GM21619 (cell line): ENCODE measurements around the gene COL12A1.

ENCODE experiments used
- ATAC-seq: cut with Tn5 transposase; IDR thresholded peaks from one replicate; pipeline ENCODE4 v1.9.1; 2021; ENCODE audit not compliant: unreplicated experiment

The COL12A1 gene

GRCh38 chr6:75106426-75106825, 99.4 kb downstream of the COL12A1 start:
- no peak for ATAC-seq

DNA sequence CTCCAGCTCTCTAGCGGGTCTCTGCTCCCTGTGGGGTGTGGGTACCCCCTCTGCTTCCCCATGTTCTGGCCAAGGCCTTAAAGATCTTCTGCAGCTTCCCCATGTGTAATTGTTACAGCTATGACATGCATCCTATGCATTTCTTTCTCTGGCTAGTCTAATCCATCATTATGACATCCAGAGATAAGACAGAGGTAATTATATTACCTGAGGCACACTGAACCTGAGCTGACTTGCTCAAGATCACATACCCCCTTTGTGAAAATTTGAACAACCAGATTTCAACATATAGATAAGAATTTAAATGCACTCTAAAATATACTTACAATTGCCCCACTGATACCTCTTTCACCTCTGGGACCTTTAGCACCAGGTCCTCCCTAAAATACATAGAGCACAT, 102.4 kb downstream of the COL12A1 start:
- no peak for ATAC-seq

GRCh38 chr6:75102301-75102700, 103.6 kb downstream of the COL12A1 start:
- ATAC-seq = no peak

- ATAC-seq = no peak
Measured at GRCh38 chr6:75101896-75102295, 104.0 kb downstream of the COL12A1 start.

- no peak for ATAC-seq
Measured at GRCh38 chr6:75098709-75099108, 107.1 kb downstream of the COL12A1 start.

- no peak for ATAC-seq
Measured at GRCh38 chr6:75096966-75097365, 108.9 kb downstream of the COL12A1 start.

DNA sequence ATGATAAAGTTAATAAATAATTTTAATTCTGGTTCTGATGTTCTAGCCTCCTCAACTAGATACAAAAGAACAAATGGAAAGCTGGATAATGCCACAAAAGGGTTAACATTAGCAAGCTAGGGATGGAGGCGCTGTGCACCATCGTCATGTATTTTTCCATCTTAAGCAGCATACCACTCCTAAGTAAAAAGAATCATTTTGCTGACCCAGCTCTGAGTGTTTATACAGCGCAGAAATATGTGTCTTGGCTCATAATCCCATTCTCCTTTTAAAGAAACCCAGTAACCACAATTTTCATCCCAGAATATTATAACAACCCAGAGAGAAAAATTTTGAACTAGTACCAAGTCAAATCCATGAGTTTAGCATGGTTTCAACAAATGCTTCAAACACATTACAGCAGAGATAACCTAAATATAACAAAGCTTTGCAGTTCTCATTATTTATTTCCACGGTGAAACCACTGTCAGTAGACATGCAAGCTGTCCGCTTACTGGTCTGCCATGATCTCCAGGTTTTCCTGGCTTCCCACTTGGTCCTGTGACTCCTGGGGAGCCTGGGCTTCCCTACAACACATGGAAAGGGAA, 111.1 kb downstream of the COL12A1 start:
- ATAC-seq = no peak

DNA sequence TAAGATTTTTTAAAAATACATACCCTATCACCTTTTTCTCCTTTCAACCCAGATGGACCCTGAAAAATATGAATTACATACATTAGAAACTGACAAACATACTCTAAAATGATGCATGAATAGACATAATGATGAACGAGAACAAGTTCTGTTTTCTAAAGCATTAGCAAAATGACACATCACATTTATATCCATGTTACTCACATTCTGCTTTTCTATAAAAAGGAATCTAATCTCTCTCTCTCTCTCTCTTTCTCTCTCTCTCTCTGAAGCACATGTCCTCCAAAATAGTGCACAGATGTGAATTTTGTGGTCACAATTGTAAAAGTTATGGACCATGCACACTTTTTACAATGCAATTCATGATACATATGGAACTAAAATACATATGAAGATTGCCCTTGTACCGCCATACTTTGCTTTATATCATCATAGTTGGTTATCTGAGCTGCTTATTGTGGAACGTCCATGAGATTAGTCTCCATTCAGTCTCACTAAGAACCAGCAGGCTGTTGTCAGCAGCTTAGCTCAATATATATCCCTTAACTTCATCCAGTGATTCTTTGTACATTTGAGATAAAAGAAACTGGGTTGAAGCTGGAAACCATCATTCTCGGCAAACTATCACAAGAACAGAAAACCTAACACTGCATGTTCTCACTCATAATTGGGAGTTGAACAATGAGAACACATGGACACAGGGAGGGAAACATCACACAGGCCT, 114.2 kb downstream of the COL12A1 start:
- no peak for ATAC-seq

DNA sequence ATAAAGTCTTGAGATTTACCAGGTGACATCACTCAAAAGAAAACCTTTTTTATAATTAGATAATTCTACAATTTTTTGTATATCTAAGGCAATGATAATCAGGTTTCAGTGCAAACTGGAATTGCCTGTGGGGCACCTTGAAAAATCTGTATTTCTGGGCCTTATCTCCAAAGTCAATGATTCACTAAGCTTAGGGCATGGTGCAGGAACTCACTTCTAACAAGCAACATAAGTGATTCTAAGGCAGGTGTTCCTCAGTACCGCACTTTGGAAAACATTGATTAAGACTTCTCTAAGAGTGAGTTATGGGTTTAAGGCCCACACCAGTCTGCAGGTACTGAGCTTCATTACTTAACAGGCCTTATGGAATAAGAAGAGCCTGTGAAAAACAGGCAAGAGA, 115.3 kb downstream of the COL12A1 start:
- ATAC-seq = no peak

- no peak for ATAC-seq
Measured at GRCh38 chr6:75089921-75090320, 115.9 kb downstream of the COL12A1 start.

GRCh38 chr6:75089151-75089897, 116.5 kb downstream of the COL12A1 start:
- ATAC-seq = no peak

GRCh38 chr6:75085931-75086635, 119.8 kb downstream of the COL12A1 start:
- no peak for ATAC-seq

DNA sequence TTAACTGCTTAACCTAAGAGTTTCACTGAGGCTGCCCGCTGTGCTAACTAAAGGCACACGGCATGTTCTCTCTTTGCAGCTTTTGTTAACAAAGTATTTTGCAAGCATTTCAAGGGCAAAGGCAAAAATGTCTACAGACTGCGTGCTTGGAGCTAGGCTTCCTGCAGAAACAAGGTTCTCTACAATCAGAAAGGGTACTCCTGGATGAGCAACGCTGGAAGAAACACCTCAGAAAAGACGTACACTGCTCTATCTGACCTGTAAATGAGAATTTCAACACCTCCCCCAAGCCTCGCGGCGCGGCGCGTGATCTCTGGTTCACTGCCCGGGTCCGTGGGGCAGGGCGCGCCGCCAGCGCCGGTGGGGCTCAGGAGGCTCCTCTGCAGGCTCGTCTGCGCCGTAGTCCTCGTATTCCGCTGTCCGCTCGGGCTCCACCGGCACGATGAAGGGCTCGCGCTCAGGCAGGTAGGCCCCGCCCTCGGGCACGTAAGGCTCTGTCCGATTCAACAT, 120.9 kb downstream of the COL12A1 start:
- no peak for ATAC-seq

GRCh38 chr6:75084018-75084417, 121.8 kb downstream of the COL12A1 start:
- ATAC-seq = no peak

- no peak for ATAC-seq
Measured at GRCh38 chr6:75081921-75082320, 123.9 kb downstream of the COL12A1 start.

DNA sequence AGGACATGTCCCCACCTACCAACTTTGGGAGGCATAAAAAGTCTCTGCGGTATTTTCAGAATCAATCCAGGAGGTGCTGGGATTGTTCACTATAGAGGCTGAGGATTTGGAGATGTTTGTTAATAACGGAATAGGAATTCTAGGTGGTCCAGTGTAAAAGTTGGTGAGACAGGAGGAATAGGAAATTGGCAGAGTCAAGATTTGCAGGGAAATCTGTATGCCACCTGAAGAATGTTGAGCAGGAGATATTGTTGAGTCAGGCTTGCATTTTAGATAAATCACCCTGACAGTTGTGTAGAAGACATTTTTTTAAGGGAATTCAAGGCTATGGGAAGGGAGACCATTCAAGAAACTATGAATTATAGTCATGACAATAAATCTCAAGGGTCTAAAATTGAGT, 124.8 kb downstream of the COL12A1 start:
- ATAC-seq = no peak

DNA sequence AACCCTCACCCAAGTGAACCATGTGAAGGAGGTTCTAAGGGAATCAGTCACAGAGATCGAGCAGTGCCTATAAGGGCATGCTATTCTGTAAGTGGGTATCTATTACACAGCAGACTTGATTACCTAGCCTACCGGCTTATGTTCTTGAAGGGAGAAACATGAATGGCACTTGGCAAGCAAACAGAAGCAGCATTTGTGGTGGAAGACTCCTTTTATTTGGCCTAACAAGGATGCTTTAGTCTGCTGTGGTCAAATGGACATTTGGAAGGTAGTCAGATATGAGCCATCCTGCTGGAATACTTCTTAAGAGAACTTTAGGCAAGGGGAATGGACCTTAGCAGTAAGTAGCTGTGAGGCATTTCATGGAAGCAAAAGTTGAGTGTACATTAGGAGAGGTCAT, 126.3 kb downstream of the COL12A1 start:
- no peak for ATAC-seq

GRCh38 chr6:75077701-75078100, 128.2 kb downstream of the COL12A1 start:
- ATAC-seq = no peak

DNA sequence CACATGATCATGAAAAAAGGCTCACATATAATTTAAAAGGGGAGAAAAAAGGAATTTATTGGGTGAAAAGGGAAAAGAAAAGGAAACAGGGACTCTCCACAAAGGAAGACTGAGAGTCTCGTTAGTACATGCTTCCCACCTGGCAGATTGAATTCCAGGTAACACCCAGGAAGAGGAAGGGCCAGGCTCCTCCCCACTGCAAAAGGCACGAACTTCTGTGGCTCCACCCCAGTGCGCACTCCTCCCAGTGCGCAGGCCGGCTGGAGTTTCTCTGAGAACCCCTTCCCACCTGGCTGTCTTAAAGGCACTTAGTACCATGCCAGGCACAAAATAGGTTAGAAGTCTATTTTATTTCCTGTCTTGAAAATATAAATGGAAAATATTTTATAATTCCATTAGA, 129.8 kb downstream of the COL12A1 start:
- no peak for ATAC-seq

- ATAC-seq = no peak
Measured at GRCh38 chr6:75070244-75070643, 135.6 kb downstream of the COL12A1 start.

DNA sequence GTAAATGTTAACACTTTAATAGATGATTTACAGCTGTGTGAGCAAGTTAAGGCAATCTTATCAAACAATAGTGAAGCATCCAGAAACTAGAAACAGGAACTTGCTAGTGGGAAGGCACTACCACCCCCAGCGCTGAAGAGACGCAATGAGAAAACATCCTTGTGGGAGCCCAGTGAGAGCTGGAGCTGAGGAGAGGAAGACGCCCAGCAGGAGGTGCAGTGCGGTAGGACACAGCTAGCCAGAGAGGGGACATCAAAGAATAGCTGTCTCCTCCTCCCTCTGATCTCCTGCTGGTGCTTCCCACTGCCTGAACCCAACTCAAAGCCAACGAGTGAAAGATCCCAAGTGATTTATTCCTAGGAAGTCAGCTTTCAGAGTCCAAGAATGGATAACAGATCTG, 140.3 kb downstream of the COL12A1 start:
- no peak for ATAC-seq
